Measurements from ENCODE around the gene HDAC6. TPM values are rescaled to one million over a fixed set of nuclear protein-coding genes. Genes with fewer than 3 reads are reported as not detected.

HDAC6 gene
- polyA plus RNA-seq, 1 donor from 2014 or later: 161 TPM

GRCh38 chrX:48782795-48783194 lies 19.1 kb upstream of the HDAC6 start:
- H3K4me3 ChIP-seq (ENCODE audit: low read length): no peak overlapping the region
- no peak overlapping the region for H3K9ac ChIP-seq (ENCODE audit: low read length)
- H2AFZ ChIP-seq (ENCODE audit: low read depth, low read length): no peak overlapping the region
- no peak overlapping the region for H3K27ac ChIP-seq (ENCODE audit: low read length)
- no peaks in the 10 kb centered on the region for H3K27me3 ChIP-seq (ENCODE audit: insufficient read depth, low read depth, low read length)
- no peaks in the 10 kb centered on the region for H3K36me3 ChIP-seq (ENCODE audit: insufficient read depth, low read length)
- no peaks in the 10 kb centered on the region for H3K9me3 ChIP-seq (ENCODE audit: low read length)
- H3K9me2 ChIP-seq (ENCODE audit: insufficient read depth, low read length): no peaks in the 10 kb centered on the region
- H3K79me2 ChIP-seq (replicated peaks; ENCODE audit: insufficient read depth, low read length): no peaks in the 10 kb centered on the region
- no peaks in the 10 kb centered on the region for H4K20me1 ChIP-seq (ENCODE audit: insufficient read depth)
- TF ChIP-seq CTCF (IDR thresholded peaks at IDR 0.05; ENCODE audit: poor library complexity, severe bottlenecking): no peak
- no peak for TF ChIP-seq EZH2 (IDR thresholded peaks at IDR 0.05; ENCODE audit: borderline replicate concordance, insufficient read depth, low read length, poor library complexity, severe bottlenecking)
- TF ChIP-seq TAF1 (IDR thresholded peaks at IDR 0.05; ENCODE audit: low read depth): no peak
- H3F3A ChIP-seq (ENCODE audit: insufficient read depth, low read length, poor library complexity, severe bottlenecking): no peaks in the 10 kb centered on the region
- H3K4me2 ChIP-seq (ENCODE audit: low read length): no peak overlapping the region

DNA sequence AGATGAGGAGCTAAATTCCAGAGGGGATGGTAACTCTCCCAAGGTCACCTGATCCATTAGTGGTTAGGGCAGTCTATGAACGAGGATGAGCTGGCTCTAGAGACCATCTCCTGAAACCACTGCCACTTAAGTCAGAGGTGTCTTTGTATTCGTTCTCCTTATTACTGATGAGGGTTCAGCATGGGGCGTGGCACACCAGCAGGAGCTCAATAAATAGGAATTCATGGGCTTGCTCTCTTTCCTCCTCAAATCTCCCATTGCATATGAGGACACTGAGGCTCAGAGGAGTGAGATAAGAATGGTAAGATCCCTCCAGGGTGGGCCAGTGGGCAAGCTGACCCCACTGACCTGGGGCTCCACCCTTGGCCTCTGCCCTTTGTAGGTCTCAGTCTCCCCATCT lies 17.1 kb upstream of the HDAC6 start:
- TF ChIP-seq EP300 (conservative IDR thresholded peaks at IDR 0.05; ENCODE audit: poor library complexity, severe bottlenecking): no peak
- no peaks in the 10 kb centered on the region for H3K36me3 ChIP-seq (ENCODE audit: insufficient read depth, low read length)
- no peak overlapping the region for H3K9ac ChIP-seq (ENCODE audit: low read length)
- no peak overlapping the region for H3K27ac ChIP-seq (ENCODE audit: low read length)
- H3K9me3 ChIP-seq (ENCODE audit: low read length): no peaks in the 10 kb centered on the region
- no peaks in the 10 kb centered on the region for H3K27me3 ChIP-seq (ENCODE audit: insufficient read depth, low read depth, low read length)
- no peak overlapping the region for H3K4me3 ChIP-seq (ENCODE audit: low read length)
- no peaks in the 10 kb centered on the region for H3F3A ChIP-seq (ENCODE audit: insufficient read depth, low read length, poor library complexity, severe bottlenecking)
- H2AFZ ChIP-seq (ENCODE audit: low read depth, low read length): no peak overlapping the region
- no peak overlapping the region for H3K4me2 ChIP-seq (ENCODE audit: low read length)
- H3K9me2 ChIP-seq (ENCODE audit: insufficient read depth, low read length): no peaks in the 10 kb centered on the region
- no peaks in the 10 kb centered on the region for H4K20me1 ChIP-seq (ENCODE audit: insufficient read depth)
- H3K79me2 ChIP-seq (replicated peaks; ENCODE audit: insufficient read depth, low read length): no peaks in the 10 kb centered on the region

GRCh38 chrX:48785186-48785539 lies 16.7 kb upstream of the HDAC6 start:
- Histone ChIP-seq H3K9ac (ENCODE audit: low read length) (no peak overlapping the region), H3K27me3 (ENCODE audit: insufficient read depth, low read depth, low read length) (no peaks in the 10 kb centered on the region), H3K27ac (ENCODE audit: low read length) (no peak overlapping the region), H3K4me3 (ENCODE audit: low read length) (no peak overlapping the region), H3K9me2 (ENCODE audit: insufficient read depth, low read length) (no peaks in the 10 kb centered on the region), H4K20me1 (ENCODE audit: insufficient read depth) (no peaks in the 10 kb centered on the region), H2AFZ (ENCODE audit: low read depth, low read length) (no peak overlapping the region), H3K36me3 (ENCODE audit: insufficient read depth, low read length) (no peaks in the 10 kb centered on the region), H3K4me2 (ENCODE audit: low read length) (no peak overlapping the region), H3K79me2 (replicated peaks; ENCODE audit: insufficient read depth, low read length) (no peaks in the 10 kb centered on the region), H3K9me3 (ENCODE audit: low read length) (no peaks in the 10 kb centered on the region), H3F3A (ENCODE audit: insufficient read depth, low read length, poor library complexity, severe bottlenecking) (no peaks in the 10 kb centered on the region)
- TF ChIP-seq RAD21 (conservative IDR thresholded peaks at IDR 0.05) (no peak), SMC3 (conservative IDR thresholded peaks at IDR 0.05; ENCODE audit: poor library complexity) (no peak), EP300 (conservative IDR thresholded peaks at IDR 0.05; ENCODE audit: poor library complexity, severe bottlenecking) (no peak), TAF1 (IDR thresholded peaks at IDR 0.05; ENCODE audit: low read depth) (no peak), CTCF (IDR thresholded peaks at IDR 0.05; ENCODE audit: poor library complexity, severe bottlenecking) (no peak), EZH2 (IDR thresholded peaks at IDR 0.05; ENCODE audit: borderline replicate concordance, insufficient read depth, low read length, poor library complexity, severe bottlenecking) (no peak), MXI1 (conservative IDR thresholded peaks at IDR 0.05; ENCODE audit: poor library complexity, severe bottlenecking) (no peak), REST (IDR thresholded peaks at IDR 0.05; ENCODE audit: borderline replicate concordance) (no peak), POLR2AphosphoS5 (IDR thresholded peaks at IDR 0.05) (no peak)

Data from neural cell (in vitro differentiated cells).